Measurements from ENCODE around the gene SULT2B1.

SULT2B1 gene

DNA sequence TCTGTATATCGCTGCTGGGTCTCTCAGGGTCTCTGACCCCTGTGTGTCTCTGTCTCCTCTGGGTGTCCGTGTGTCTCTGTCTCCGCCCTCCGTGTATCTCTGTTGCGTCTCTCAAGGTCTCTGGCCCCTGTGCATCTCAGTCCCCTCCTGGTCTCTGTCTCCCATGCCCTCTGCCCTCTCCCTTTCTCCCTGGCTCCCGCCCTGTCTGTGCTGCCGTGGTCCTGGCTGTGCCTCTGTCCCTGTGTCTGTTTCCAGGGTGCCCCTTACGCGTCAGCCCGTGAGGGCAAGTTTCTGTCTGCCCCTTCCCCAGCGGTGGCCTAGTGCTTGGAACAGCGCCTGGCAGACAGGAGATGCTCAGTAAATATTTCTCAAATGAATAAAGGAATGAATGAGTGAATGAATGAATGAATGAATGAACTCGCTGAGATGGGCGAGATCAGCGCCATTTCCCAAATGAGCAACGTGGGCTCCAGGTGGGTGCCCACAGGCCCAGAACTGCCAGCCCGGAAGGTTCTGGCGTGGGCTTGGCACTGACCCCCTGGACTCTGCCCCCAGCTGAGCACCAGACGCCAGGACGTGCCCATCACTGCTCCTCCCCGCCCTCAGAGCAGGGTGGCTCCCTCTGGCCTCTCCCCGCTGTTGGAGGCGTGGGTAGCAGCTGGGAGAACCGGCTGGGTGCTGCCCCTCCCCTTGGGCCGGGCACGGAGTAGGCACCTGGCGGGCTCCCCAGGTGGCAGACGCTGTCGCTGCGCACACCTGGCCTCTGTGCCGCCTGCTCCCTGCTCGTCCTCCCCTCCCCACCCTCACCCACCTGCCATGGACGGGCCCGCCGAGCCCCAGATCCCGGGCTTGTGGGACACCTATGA is at the start of gene SULT2B1:
Gene SULT2B1 (plus strand): TSS at position 736 of the 866 bp plus-strand sequence. CDS start 81 bp downstream, at position 817.
- in situ Hi-C loops (cut with MboI; ENCODE audit: low sequenced_read_pairs, unreplicated experiment), result no loop called here
- TF ChIP-seq, protein P1, sequence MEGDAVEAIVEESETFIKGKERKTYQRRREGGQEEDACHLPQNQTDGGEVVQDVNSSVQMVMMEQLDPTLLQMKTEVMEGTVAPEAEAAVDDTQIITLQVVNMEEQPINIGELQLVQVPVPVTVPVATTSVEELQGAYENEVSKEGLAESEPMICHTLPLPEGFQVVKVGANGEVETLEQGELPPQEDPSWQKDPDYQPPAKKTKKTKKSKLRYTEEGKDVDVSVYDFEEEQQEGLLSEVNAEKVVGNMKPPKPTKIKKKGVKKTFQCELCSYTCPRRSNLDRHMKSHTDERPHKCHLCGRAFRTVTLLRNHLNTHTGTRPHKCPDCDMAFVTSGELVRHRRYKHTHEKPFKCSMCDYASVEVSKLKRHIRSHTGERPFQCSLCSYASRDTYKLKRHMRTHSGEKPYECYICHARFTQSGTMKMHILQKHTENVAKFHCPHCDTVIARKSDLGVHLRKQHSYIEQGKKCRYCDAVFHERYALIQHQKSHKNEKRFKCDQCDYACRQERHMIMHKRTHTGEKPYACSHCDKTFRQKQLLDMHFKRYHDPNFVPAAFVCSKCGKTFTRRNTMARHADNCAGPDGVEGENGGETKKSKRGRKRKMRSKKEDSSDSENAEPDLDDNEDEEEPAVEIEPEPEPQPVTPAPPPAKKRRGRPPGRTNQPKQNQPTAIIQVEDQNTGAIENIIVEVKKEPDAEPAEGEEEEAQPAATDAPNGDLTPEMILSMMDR (IDR thresholded peaks at IDR 0.05; ENCODE audit: borderline replicate concordance, control extremely low read depth, extremely low read depth, insufficient read depth, missing control alignments), result no peak

DNA sequence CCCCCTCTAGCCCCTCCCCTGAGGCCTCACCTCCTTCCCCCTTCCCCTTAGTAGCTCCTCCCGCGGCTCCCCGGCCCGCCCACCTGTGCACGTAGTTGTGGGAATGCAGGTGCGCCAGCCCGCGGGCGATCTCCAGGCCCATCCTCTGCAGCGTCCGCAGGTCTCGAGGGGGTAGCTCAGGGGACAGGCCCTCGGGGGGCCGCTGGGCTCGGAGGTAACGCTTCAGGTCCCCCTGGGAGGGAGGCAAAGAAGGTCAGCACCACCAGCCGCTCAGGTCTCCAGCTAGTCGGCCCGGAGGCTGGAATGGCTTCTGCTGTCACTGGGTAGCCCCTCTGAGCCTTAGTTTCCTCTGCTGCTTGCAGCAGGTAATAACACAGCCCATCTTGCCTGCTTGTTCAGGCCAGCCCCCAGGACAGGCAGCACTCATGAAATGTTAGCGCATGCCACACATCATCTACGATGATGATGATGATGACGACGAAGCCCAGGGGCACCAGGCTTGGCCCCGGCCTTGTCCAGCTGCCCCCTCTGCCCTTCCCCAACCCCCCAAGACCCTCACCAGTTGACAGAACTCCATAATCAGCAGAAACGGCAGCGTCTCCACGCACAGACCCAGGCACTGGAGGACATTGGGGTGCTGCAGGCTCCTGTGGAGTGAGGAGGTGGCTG is 49.5 kb upstream of the SULT2B1 start:
- DNase-seq (ENCODE audit: low spot score), result no peak
- in situ Hi-C loops (cut with MboI; ENCODE audit: low sequenced_read_pairs, unreplicated experiment), result no loop called here
- TF ChIP-seq, protein P1 (IDR thresholded peaks at IDR 0.05; ENCODE audit: borderline replicate concordance, control extremely low read depth, extremely low read depth, insufficient read depth, missing control alignments), result no peak

More for the DNA sequence above, at the start of gene SULT2B1:
- DNase-seq (ENCODE audit: low spot score), result no peak

DNA sequence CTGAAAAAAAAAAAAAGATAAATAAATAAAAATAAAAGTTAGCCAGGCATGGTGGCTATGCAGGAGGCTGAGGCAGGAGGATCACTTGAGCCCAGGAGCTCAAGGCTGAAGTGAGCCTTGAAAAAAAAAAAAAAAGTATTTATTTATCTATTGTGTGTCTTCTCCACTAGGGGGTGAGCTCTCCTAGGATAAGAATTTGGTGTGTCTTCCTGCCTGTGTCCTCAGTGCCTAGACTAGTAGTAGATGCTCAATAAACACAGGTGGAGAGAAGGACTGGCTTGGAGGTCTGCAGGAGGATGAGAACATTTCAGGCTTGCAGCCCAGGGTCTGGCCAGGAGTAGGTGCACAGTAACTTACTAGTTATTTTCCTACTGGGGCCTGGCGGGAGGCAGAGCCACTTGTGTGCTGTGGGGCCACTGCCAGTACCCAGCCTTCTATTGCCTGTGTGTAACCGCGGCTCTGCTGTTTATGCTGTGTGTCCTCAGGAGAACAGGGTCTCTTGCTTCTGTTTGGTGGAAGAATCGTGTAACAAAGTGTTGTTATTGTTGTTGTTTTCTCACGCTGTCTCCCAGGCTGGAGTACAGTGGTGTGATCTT is 45.7 kb upstream of the SULT2B1 start:
- in situ Hi-C loops (cut with MboI; ENCODE audit: low sequenced_read_pairs, unreplicated experiment), result loop anchor here (5.0 kb wide), 1 partner anchor 81 kb away; no protein-coding TSS in a partner anchor
- TF ChIP-seq, protein P1 (IDR thresholded peaks at IDR 0.05; ENCODE audit: borderline replicate concordance, control extremely low read depth, extremely low read depth, insufficient read depth, missing control alignments), result no peak
- peak; percentile 74 for DNase-seq (ENCODE audit: low spot score)

DNA sequence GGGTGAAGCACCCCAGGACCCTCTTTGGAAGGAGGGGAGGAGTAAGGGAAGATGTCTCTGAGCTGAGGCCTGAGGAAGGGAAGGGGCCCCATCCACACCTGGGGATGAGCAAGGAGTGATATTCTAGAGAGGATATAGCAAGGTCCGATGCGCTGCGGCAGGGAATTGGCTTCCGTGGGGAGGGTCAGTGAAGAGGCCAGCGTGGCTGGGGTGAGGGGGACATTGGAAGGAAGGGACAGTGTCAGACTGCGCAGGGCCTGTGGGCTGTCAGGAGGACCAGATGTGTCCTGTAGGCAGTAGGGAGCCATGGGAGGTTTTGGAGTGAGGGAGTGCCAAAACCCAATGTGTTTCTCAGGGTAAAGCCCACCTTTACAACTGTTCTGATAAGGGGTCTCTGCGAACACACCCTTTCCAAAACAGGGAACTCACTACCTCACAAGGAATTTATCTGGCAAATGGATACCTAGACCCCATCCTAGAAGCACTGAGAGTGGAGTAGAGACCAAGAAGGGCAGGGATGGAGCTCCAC is 44.0 kb upstream of the SULT2B1 start:
- in situ Hi-C loops (cut with MboI; ENCODE audit: low sequenced_read_pairs, unreplicated experiment), result loop anchor here (5.0 kb wide), 1 partner anchor 79 kb away; no protein-coding TSS in a partner anchor
- no peak for DNase-seq (ENCODE audit: low spot score)
- TF ChIP-seq, protein P1 (IDR thresholded peaks at IDR 0.05; ENCODE audit: borderline replicate concordance, control extremely low read depth, extremely low read depth, insufficient read depth, missing control alignments), result no peak

DNA sequence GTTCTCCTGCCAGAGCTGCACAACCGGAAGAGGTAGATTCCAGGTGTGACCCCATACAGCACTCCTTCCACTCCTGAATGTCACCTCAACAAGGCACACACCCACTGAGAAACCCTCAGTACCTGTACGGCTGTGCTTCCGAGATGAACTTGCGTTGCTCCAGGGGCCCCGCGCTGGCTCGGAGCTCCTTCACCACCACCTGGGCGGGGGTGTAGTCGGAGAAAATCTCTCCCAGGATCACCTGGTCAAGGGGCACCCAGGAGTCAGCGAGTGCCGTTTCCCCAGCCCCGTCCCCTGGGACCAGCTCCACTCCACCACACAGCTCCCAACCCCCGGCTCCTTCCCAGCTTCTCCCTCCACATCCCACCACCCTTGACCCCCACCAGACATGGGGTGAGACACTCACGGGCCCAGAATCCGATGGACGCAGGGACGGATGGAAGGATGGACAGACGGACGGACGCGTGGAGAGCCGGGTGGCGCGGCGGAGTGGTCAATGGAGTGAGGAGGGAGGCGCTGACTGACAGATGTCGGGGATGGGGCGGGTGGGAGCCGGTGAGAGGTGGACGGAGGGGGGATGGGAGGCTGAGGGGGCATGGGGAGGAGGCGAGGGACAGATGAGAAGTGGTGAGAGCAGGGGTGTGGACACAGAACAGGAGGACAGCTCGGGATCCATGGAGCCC is 43.1 kb upstream of the SULT2B1 start:
- TF ChIP-seq, protein P1 (IDR thresholded peaks at IDR 0.05; ENCODE audit: borderline replicate concordance, control extremely low read depth, extremely low read depth, insufficient read depth, missing control alignments), result no peak

More for the DNA sequence above, 43.1 kb upstream of the SULT2B1 start:
- DNase-seq (ENCODE audit: low spot score), result no peak
- in situ Hi-C loops (cut with MboI; ENCODE audit: low sequenced_read_pairs, unreplicated experiment), result loop anchor here (5.0 kb wide), 1 partner anchor 78 kb away; no protein-coding TSS in a partner anchor
